Skeletal muscle satellite cell (primary cell): Measurements from ENCODE around the gene PDGFB.

Experiments used
- H3K27me3 ChIP-seq: 2 replicates; pipeline ENCODE4 v1.7.0; 2013; ENCODE audit warnings: low read length; ENCODE audit not compliant: control insufficient read depth, insufficient read depth
- H3K36me3 ChIP-seq: 2 replicates; pipeline ENCODE4 v1.7.0; 2013; ENCODE audit warnings: mild to moderate bottlenecking, control low read depth, low read length; ENCODE audit not compliant: insufficient read depth
- H3K4me1 ChIP-seq: 2 replicates; pipeline ENCODE4 v1.7.0; 2013; ENCODE audit warnings: low read length; ENCODE audit not compliant: control insufficient read depth, insufficient read depth
- H3K4me2 ChIP-seq: 2 replicates; pipeline ENCODE4 v1.7.0; 2013; ENCODE audit warnings: mild to moderate bottlenecking, low read length
- H3K4me3 ChIP-seq: 2 replicates; pipeline ENCODE4 v1.7.0; 2013; ENCODE audit warnings: low read length
- H3K9ac ChIP-seq: 2 replicates; pipeline ENCODE4 v1.7.0; 2013; ENCODE audit warnings: mild to moderate bottlenecking, low read depth, low read length, moderate library complexity
- H3K9me3 ChIP-seq: replicated peaks from 2 replicates; pipeline ENCODE4 v1.7.0; 2013; ENCODE audit warnings: mild to moderate bottlenecking, control low read depth, low read length

Gene PDGFB

GRCh38 chr22:39216143-39216490 is 28.7 kb downstream of the PDGFB start:
- Histone ChIP-seq H3K27me3 (no peaks in the 10 kb centered on the region), H3K4me1 (peaks cover 14% of the 10 kb centered on the region), H3K4me2 (no peak overlapping the region), H3K36me3 (no peaks in the 10 kb centered on the region), H3K9ac (no peak overlapping the region), H3K9me3 (no peaks in the 10 kb centered on the region), H3K4me3 (no peak overlapping the region)

GRCh38 chr22:39215426-39216142 is 29.2 kb downstream of the PDGFB start:
- H3K9ac ChIP-seq = no peak overlapping the region
- H3K9me3 ChIP-seq = no peaks in the 10 kb centered on the region
- no peak overlapping the region for H3K4me2 ChIP-seq
- no peak overlapping the region for H3K4me3 ChIP-seq
- no peaks in the 10 kb centered on the region for H3K27me3 ChIP-seq
- H3K4me1 ChIP-seq = peaks cover 14% of the 10 kb centered on the region
- H3K36me3 ChIP-seq = no peaks in the 10 kb centered on the region

GRCh38 chr22:39215070-39215396 is 29.7 kb downstream of the PDGFB start:
- Histone ChIP-seq H3K27me3 (no peaks in the 10 kb centered on the region), H3K4me3 (no peak overlapping the region), H3K36me3 (no peaks in the 10 kb centered on the region), H3K9me3 (no peaks in the 10 kb centered on the region), H3K4me2 (no peak overlapping the region), H3K9ac (no peak overlapping the region), H3K4me1 (peaks cover 14% of the 10 kb centered on the region)

GRCh38 chr22:39214383-39215069 is 30.3 kb downstream of the PDGFB start:
- no peak overlapping the region for H3K9ac ChIP-seq

GRCh38 chr22:39214006-39214382 is 30.8 kb downstream of the PDGFB start:
- Histone ChIP-seq H3K9me3 (no peaks in the 10 kb centered on the region), H3K36me3 (no peaks in the 10 kb centered on the region), H3K27me3 (no peaks in the 10 kb centered on the region), H3K4me2 (no peak overlapping the region), H3K4me3 (no peak overlapping the region), H3K9ac (no peak overlapping the region), H3K4me1 (peaks cover 14% of the 10 kb centered on the region)

More at GRCh38 chr22:39214383-39215069, 30.3 kb downstream of the PDGFB start:
- no peak overlapping the region for H3K4me2 ChIP-seq
- no peaks in the 10 kb centered on the region for H3K36me3 ChIP-seq
- peaks cover 14% of the 10 kb centered on the region for H3K4me1 ChIP-seq
- no peak overlapping the region for H3K4me3 ChIP-seq
- H3K9me3 ChIP-seq = no peaks in the 10 kb centered on the region
- no peaks in the 10 kb centered on the region for H3K27me3 ChIP-seq

GRCh38 chr22:39212721-39213376 is 31.9 kb downstream of the PDGFB start:
- no peak overlapping the region for H3K4me3 ChIP-seq
- no peaks in the 10 kb centered on the region for H3K9me3 ChIP-seq
- H3K4me2 ChIP-seq = no peak overlapping the region
- H3K27me3 ChIP-seq = no peaks in the 10 kb centered on the region
- no peaks in the 10 kb centered on the region for H3K36me3 ChIP-seq
- H3K9ac ChIP-seq = no peak overlapping the region
- H3K4me1 ChIP-seq = peaks cover 18% of the 10 kb centered on the region

GRCh38 chr22:39209756-39210155 is 35.0 kb downstream of the PDGFB start:
- Histone ChIP-seq H3K36me3 (no peaks in the 10 kb centered on the region), H3K9ac (no peak overlapping the region), H3K4me1 (peaks cover 42% of the 10 kb centered on the region), H3K4me3 (no peak overlapping the region), H3K27me3 (no peaks in the 10 kb centered on the region), H3K4me2 (no peak overlapping the region), H3K9me3 (no peaks in the 10 kb centered on the region)

GRCh38 chr22:39208013-39208680 is 36.6 kb downstream of the PDGFB start:
- Histone ChIP-seq H3K9ac (no peak overlapping the region), H3K36me3 (no peaks in the 10 kb centered on the region), H3K27me3 (no peaks in the 10 kb centered on the region)

GRCh38 chr22:39207141-39208012 is 37.4 kb downstream of the PDGFB start:
- H3K4me1 ChIP-seq = peaks cover 29% of the 10 kb centered on the region
- H3K4me2 ChIP-seq = no peak overlapping the region
- no peaks in the 10 kb centered on the region for H3K36me3 ChIP-seq
- H3K9ac ChIP-seq = no peak overlapping the region
- H3K4me3 ChIP-seq = no peak overlapping the region
- H3K9me3 ChIP-seq = no peaks in the 10 kb centered on the region
- H3K27me3 ChIP-seq = no peaks in the 10 kb centered on the region

More at GRCh38 chr22:39208013-39208680, 36.6 kb downstream of the PDGFB start:
- Histone ChIP-seq H3K9me3 (no peaks in the 10 kb centered on the region), H3K4me2 (no peak overlapping the region), H3K4me3 (no peak overlapping the region), H3K4me1 (peaks cover 36% of the 10 kb centered on the region)

GRCh38 chr22:39206491-39206890 is 38.3 kb downstream of the PDGFB start:
- Histone ChIP-seq H3K36me3 (no peaks in the 10 kb centered on the region), H3K4me3 (no peak overlapping the region), H3K9me3 (no peaks in the 10 kb centered on the region), H3K4me1 (peaks cover 29% of the 10 kb centered on the region), H3K4me2 (no peak overlapping the region), H3K9ac (no peak overlapping the region), H3K27me3 (no peaks in the 10 kb centered on the region)
